ENCODE data around the gene ARFRP1. TPM values are rescaled to one million over a fixed set of nuclear protein-coding genes. Genes with fewer than 3 reads are reported as not detected.
A peak's percentile ranks its signal among the peaks of the same experiment; 100 is the strongest.

ARFRP1 gene
- total and polyA plus RNA-seq, 2 of the 13 experiments (the other 11 are each of a cell fraction or from before 2014, with no cell fraction given) = 32.0 to 51.1 TPM

GRCh38 chr20:63696628-63697356, 11.0 kb downstream of the ARFRP1 start, which contains the start of gene TNFRSF6B (continued):
- TF ChIP-seq HMGXB4 (CRISPR knock-in tag; IDR thresholded peaks at IDR 0.05; ENCODE audit: borderline replicate concordance in 1 of 2, low read depth in 1 of 2) = no peak
- TF ChIP-seq ZNF260 (CRISPR knock-in tag; IDR thresholded peaks at IDR 0.05; ENCODE audit: borderline replicate concordance, low read depth) = peak; percentile 47; the same call in 1 of the 2 replicates
- TF ChIP-seq NFAT5 (CRISPR knock-in tag; IDR thresholded peaks at IDR 0.05) = no peak
- TF ChIP-seq FOXO4 (CRISPR knock-in tag; conservative IDR thresholded peaks at IDR 0.05) = no peak
- TF ChIP-seq ETV5 (CRISPR knock-in tag; IDR thresholded peaks at IDR 0.05; ENCODE audit: borderline replicate concordance) = no peak
- TF ChIP-seq GLMP (CRISPR knock-in tag; IDR thresholded peaks at IDR 0.05; ENCODE audit: borderline replicate concordance) = no peak
- TF ChIP-seq ZNF570 (CRISPR knock-in tag; IDR thresholded peaks at IDR 0.05; ENCODE audit: borderline replicate concordance) = no peak
- peak; percentile 69; the same call in 1 of the 2 replicates for TF ChIP-seq IRF9 (CRISPR knock-in tag; IDR thresholded peaks at IDR 0.05; ENCODE audit: borderline replicate concordance)
- no peak for TF ChIP-seq EHMT2 (IDR thresholded peaks at IDR 0.05; ENCODE audit: borderline replicate concordance, low read depth, low read length)
- TF ChIP-seq MAZ (IDR thresholded peaks at IDR 0.05; ENCODE audit: borderline replicate concordance, low read depth, low read length) = no peak; the same call in 1 of the 2 replicates
- peak; percentile 57 for TF ChIP-seq MAZ (CRISPR knock-in tag; IDR thresholded peaks at IDR 0.05; ENCODE audit: low read depth)
- no peak for TF ChIP-seq BRF2 (CRISPR knock-in tag; IDR thresholded peaks at IDR 0.05)
- peak; percentile 79; the same call in 1 of the 2 replicates for TF ChIP-seq ZNF160 (CRISPR knock-in tag; IDR thresholded peaks at IDR 0.05)
- TF ChIP-seq ZNF143 (CRISPR knock-in tag; IDR thresholded peaks at IDR 0.05) = peak; percentile 43; the same call in 1 of the 2 replicates
- no peak for TF ChIP-seq SNAPC2 (CRISPR knock-in tag; IDR thresholded peaks at IDR 0.05)
